Thyroid gland (tissue), 4 donors: Measurements from ENCODE around the gene NCBP3. TPM values are rescaled to one million over a fixed set of nuclear protein-coding genes. Genes with fewer than 3 reads are reported as not detected.

ENCODE experiments used
- DNase-seq, 2 donors: peaks; one replicate each; pipeline ENCODE4 v3.0.0-alpha.2; 2019
- H3K27ac ChIP-seq, 3 donors: fragments of 200-600 bp; sonication (generic); 1 replicate in 2 of 3; 2 replicates in 1 of 3; pipeline ENCODE4 v1.5.1; 2016 to 2019; ENCODE audit warnings: mild to moderate bottlenecking in 1 of 3, moderate library complexity in 1 of 3
- H3K27me3 ChIP-seq: fragments of 200-600 bp; sonication (generic); one replicate; pipeline ENCODE4 v1.5.1; 2019
- H3K36me3 ChIP-seq, 2 donors: fragments of 200-600 bp; sonication (generic); one replicate each; pipeline ENCODE4 v1.5.1; 2016 to 2019
- H3K4me1 ChIP-seq, 2 donors: fragments of 200-600 bp; sonication (generic); one replicate each; pipeline ENCODE4 v1.5.1; 2017 to 2019
- H3K4me3 ChIP-seq, 3 donors: fragments of 200-600 bp; sonication (generic); replicated peaks in 1 of 3; 1 replicate in 2 of 3; 2 replicates in 1 of 3; pipeline ENCODE4 v1.5.1; 2016; ENCODE audit warnings: mild to moderate bottlenecking in 1 of 3
- H3K9me3 ChIP-seq: fragments of 200-600 bp; sonication (generic); one replicate; pipeline ENCODE4 v1.5.1; 2017
- CTCF ChIP-seq, 6 experiments: fragments of 200-600 bp in 3 of 6; fragments of 450-650 bp in 3 of 6; sonication (generic) in 3 of 6; IDR thresholded peaks; one replicate each; pipeline ENCODE4 v1.5.1; 2016 to 2019; ENCODE audit warnings: antibody characterized with exemption in 6 of 6, mild to moderate bottlenecking in 2 of 6, inconsistent platforms in 1 of 6, moderate library complexity in 1 of 6
- POLR2A ChIP-seq, 2 donors: fragments of 450-650 bp; IDR thresholded peaks; one replicate each; pipeline ENCODE4 v1.6.1; 2017; ENCODE audit warnings: antibody characterized with exemption in 2 of 2, mild to moderate bottlenecking in 2 of 2, moderate library complexity in 1 of 2
- WGBS, 2 donors: methylation state at CpG; one replicate each; pipeline ENCODE4 v1.1.5; 2017; 5-methylcytosine and 5-hydroxymethylcytosine counted together
- intact Hi-C: fragments of 100-400 bp; cut with DNase I; formaldehyde crosslinking; loops from one replicate; pipeline ENCODE4 v1.15.1; 2023
- total RNA-seq, 4 donors: library from RNA; depleted of rRNA; stranded (reverse); fragments of >200 nt; gene quantifications; one replicate each; pipeline ENCODE4 v1.2.3, GENCODE V29; 2016

The NCBP3 gene
- total RNA-seq, 4 donors from 2014 or later: 28.4 to 265 (median 36.1) TPM

GRCh38 chr17:3828852-3829232 is 17.2 kb downstream of the NCBP3 start:
- Histone ChIP-seq H3K4me3 (no peak overlapping the region), H3K27ac (peak overlapping the region; percentile 8 to 55 (median 11)), H3K4me1 (peaks cover 13% of the 10 kb centered on the region in 2 donors), H3K36me3 (peaks cover 22 to 25% of the 10 kb centered on the region in 2 donors), H3K27me3 (no peaks in the 10 kb centered on the region), H3K9me3 (no peaks in the 10 kb centered on the region)
- DNase-seq: no peak
- WGBS, 2 donors: 92 to 94% methylated on average over 7 of the region's 7 CpGs
- TF ChIP-seq POLR2A (IDR thresholded peaks at IDR 0.05) (no peak), CTCF (IDR thresholded peaks at IDR 0.05) (no peak)
- intact Hi-C loops: no loop called here

GRCh38 chr17:3828151-3828851 is 17.7 kb downstream of the NCBP3 start:
- peaks cover 25 to 29% of the 10 kb centered on the region in 2 donors for H3K36me3 ChIP-seq
- H3K4me1 ChIP-seq: peaks cover 13% of the 10 kb centered on the region in 2 donors
- H3K27ac ChIP-seq: peak overlapping the region; percentile 33 to 66 (median 55)
- no peaks in the 10 kb centered on the region for H3K9me3 ChIP-seq
- H3K27me3 ChIP-seq: no peaks in the 10 kb centered on the region
- no peak overlapping the region for H3K4me3 ChIP-seq
- 24 to 35% methylated on average over 7 of the region's 7 CpGs for WGBS, 2 donors
- DNase-seq: peak; percentile 60 to 70
- intact Hi-C loops: no loop called here
- TF ChIP-seq POLR2A (IDR thresholded peaks at IDR 0.05) (no peak), CTCF (IDR thresholded peaks at IDR 0.05) (no peak)

GRCh38 chr17:3827124-3827773 is 18.8 kb downstream of the NCBP3 start:
- H3K9me3 ChIP-seq: no peaks in the 10 kb centered on the region
- H3K4me3 ChIP-seq: no peak overlapping the region
- intact Hi-C loops: no loop called here
- DNase-seq: peak; percentile 41 to 42
- peaks cover 13% of the 10 kb centered on the region in 2 donors for H3K4me1 ChIP-seq
- 62 to 65% methylated on average over 6 of the region's 6 CpGs for WGBS, 2 donors
- TF ChIP-seq POLR2A (IDR thresholded peaks at IDR 0.05) (no peak), CTCF (IDR thresholded peaks at IDR 0.05) (peak in 4 of 6 experiments; percentile 10 to 40 (median 19))
- no peaks in the 10 kb centered on the region for H3K27me3 ChIP-seq
- H3K27ac ChIP-seq: peak overlapping the region in 2 of 3 donors; percentile 33 to 66
- H3K36me3 ChIP-seq: peaks cover 30 to 34% of the 10 kb centered on the region in 2 donors

GRCh38 chr17:3826191-3826590 is 19.9 kb downstream of the NCBP3 start:
- Histone ChIP-seq H3K36me3 (peaks cover 40 to 43% of the 10 kb centered on the region in 2 donors), H3K27me3 (no peaks in the 10 kb centered on the region), H3K4me1 (peaks cover 13% of the 10 kb centered on the region in 2 donors), H3K27ac (no peak overlapping the region), H3K4me3 (no peak overlapping the region), H3K9me3 (no peaks in the 10 kb centered on the region)
- DNase-seq: no peak
- WGBS, 2 donors: 90 to 94% methylated on average over 4 of the region's 4 CpGs
- intact Hi-C loops: no loop called here
- TF ChIP-seq CTCF (IDR thresholded peaks at IDR 0.05): no peak
- TF ChIP-seq POLR2A (IDR thresholded peaks at IDR 0.05): no peak

- 96 to 97% methylated on average over 9 of the region's 9 CpGs for WGBS, 2 donors
- H3K27ac ChIP-seq: no peak overlapping the region
- H3K9me3 ChIP-seq: no peaks in the 10 kb centered on the region
- peaks cover 85 to 89% of the 10 kb centered on the region in 2 donors for H3K36me3 ChIP-seq
- H3K4me3 ChIP-seq: no peak overlapping the region
- no peaks in the 10 kb centered on the region for H3K4me1 ChIP-seq
- intact Hi-C loops: no loop called here
- no peaks in the 10 kb centered on the region for H3K27me3 ChIP-seq
- no peak for DNase-seq
- TF ChIP-seq POLR2A (IDR thresholded peaks at IDR 0.05): no peak
- TF ChIP-seq CTCF (IDR thresholded peaks at IDR 0.05): no peak
These were observed 24.9 kb downstream of the NCBP3 start for GRCh38 chr17:3821101-3821500.
